Panc1 (cell line): ENCODE results near the gene LSM10. TPM values are rescaled to one million over a fixed set of nuclear protein-coding genes. Genes with fewer than 3 reads are reported as not detected.

Experiments used
- ATAC-seq: fragments of 200-7000 bp; cut with Tn5 transposase; 2 replicates; pipeline ENCODE4 v1.9.1; 2020; ENCODE audit warnings: mild to moderate bottlenecking, moderate library complexity
- Bru-seq: library from RNA; stranded (reverse); fragments of 400-500 nt; gene quantifications from one replicate; lab custom pipeline; 2021; lab: Mats Ljungman, UMichigan
- BruChase-seq, 2 experiments: library from RNA; stranded (reverse); fragments of 400-500 nt; gene quantifications; one replicate each; lab custom pipeline; 2021; lab: Mats Ljungman, UMichigan
- BruUV-seq: library from RNA; stranded (reverse); fragments of 400-500 nt; replicated peaks from 2 replicates; lab custom pipeline; 2021; lab: Mats Ljungman, UMichigan
- CTCF ChIA-PET: fragments of 300-600 bp; sonication (Branson Sonifier 250); formaldehyde crosslinking; loops from one replicate; lab custom pipeline; 2022; ENCODE audit warnings: antibody characterized with exemption; lab: Charles Lee
- POLR2A ChIA-PET: fragments of 300-600 bp; sonication (Branson Sonifier 250); formaldehyde crosslinking; loops from one replicate; lab custom pipeline; 2022; ENCODE audit warnings: antibody characterized with exemption; lab: Charles Lee
- DNase-seq: peaks from one replicate; pipeline ENCODE4 v3.0.0-alpha.2; 2010; ENCODE audit warnings: low read depth, low spot score
- H3K27ac ChIP-seq: 2 replicates; pipeline ENCODE4 v1.5.1; 2011; ENCODE audit warnings: mild to moderate bottlenecking, low read length, inconsistent platforms
- H3K27me3 ChIP-seq: fragments of 200-500 bp; sonication (Bioruptor generic); 2 replicates; pipeline ENCODE4 v1.6.0; 2014; ENCODE audit warnings: low read length, inconsistent platforms; ENCODE audit not compliant: control insufficient read depth, insufficient read depth
- H3K36me3 ChIP-seq: fragments of 200-500 bp; sonication (Bioruptor generic); 2 replicates; pipeline ENCODE4 v1.5.1; 2014; ENCODE audit warnings: inconsistent platforms, mild to moderate bottlenecking, low read length, moderate library complexity; ENCODE audit not compliant: control insufficient read depth, insufficient read depth
- H3K4me1 ChIP-seq: 2 replicates; pipeline ENCODE4 v1.5.1; 2011; ENCODE audit warnings: inconsistent platforms, mild to moderate bottlenecking, low read length, moderate library complexity; ENCODE audit not compliant: control insufficient read depth, insufficient read depth
- H3K4me3 ChIP-seq, 2 experiments: 2 replicates each; pipeline ENCODE4 v1.5.1; 2011 to 2012; ENCODE audit warnings: low read depth in 2 of 2, low read length in 2 of 2, mild to moderate bottlenecking in 2 of 2, inconsistent platforms in 1 of 2, moderate library complexity in 1 of 2
- H3K9me3 ChIP-seq: fragments of 200-500 bp; sonication (Bioruptor generic); 2 replicates; pipeline ENCODE4 v1.5.1; 2014; ENCODE audit warnings: low read depth, mild to moderate bottlenecking, inconsistent platforms, low read length, moderate library complexity; ENCODE audit not compliant: control insufficient read depth, insufficient read depth
- POLR2AphosphoS5 ChIP-seq: IDR thresholded peaks from 2 replicates; pipeline ENCODE4 v1.6.1; 2012; ENCODE audit warnings: mild to moderate bottlenecking, low read depth, low read length, moderate library complexity
- SIN3A ChIP-seq: IDR thresholded peaks from 2 replicates; pipeline ENCODE4 v1.6.1; 2012; ENCODE audit warnings: low read depth, mild to moderate bottlenecking, low read length, moderate library complexity, borderline replicate concordance; ENCODE audit not compliant: insufficient read depth
- TCF7L2 ChIP-seq: IDR thresholded peaks from 2 replicates; pipeline ENCODE4 v1.6.1; 2011; ENCODE audit warnings: mild to moderate bottlenecking, low read depth, low read length, inconsistent platforms
- in situ Hi-C: cut with HindIII; loops from 2 replicates; pipeline ENCODE4 v1.10.0; 2016; ENCODE audit warnings: low sequenced_read_pairs, low pct_unique_long_range_greater_than_20kb
- intact Hi-C: fragments of 100-400 bp; cut with micrococcal nuclease; formaldehyde crosslinking; loops from one replicate; pipeline ENCODE4 v1.10.0; 2022; ENCODE audit not compliant: unreplicated experiment
- long read RNA-seq: library from polyadenylated mRNA; unstranded; transcript quantifications from one replicate; pipeline ENCODE4 v2.0.0, GENCODE V29; 2021; ENCODE audit not compliant: unreplicated experiment
- polyA plus RNA-seq: library from polyadenylated mRNA; unstranded; fragments of >200 nt; gene quantifications from one replicate; pipeline ENCODE4 v1.2.1, GENCODE V29; 2012; ENCODE audit warnings: missing spikeins; ENCODE audit not compliant: insufficient read length
- total RNA-seq: library from RNA; stranded (reverse); gene quantifications from one replicate; pipeline ENCODE4 v1.2.1, GENCODE V29; 2021; ENCODE audit not compliant: unreplicated experiment
- TF ChIP-seq, protein P1 (sequence below): fragments of 450-650 bp; IDR thresholded peaks from 2 replicates; pipeline ENCODE4 v1.5.1; 2017; ENCODE audit warnings: mild to moderate bottlenecking
- TF ChIP-seq, protein P2 (sequence below), 2 experiments: IDR thresholded peaks; 2 replicates each; pipeline ENCODE4 v1.6.1; 2011 to 2012; ENCODE audit warnings: low read depth in 2 of 2, control low read depth in 1 of 2, low read length in 1 of 2, mild to moderate bottlenecking in 1 of 2, moderate library complexity in 1 of 2; ENCODE audit not compliant: insufficient read depth in 1 of 2

The LSM10 gene
- 53.7 TPM for total RNA-seq
- 75.5 TPM for polyA plus RNA-seq
- percentile 65 among the genes with signal in this experiment for Bru-seq, nascent RNA
- BruChase-seq, experiment 1, labeled RNA remaining after a 2-hour chase: percentile 69 among the genes with signal in this experiment
- percentile 78 among the genes with signal in this experiment for BruChase-seq, experiment 2, labeled RNA remaining after a 6-hour chase
- long read RNA-seq, transcript LSM10-201 (2 exons, 850 nt): major isoform, 27 of 30 reads
- long read RNA-seq, partial matches to known transcripts: 0 of 30 reads
- long read RNA-seq, other reads (novel, unspliced or antisense): 3 of 30 reads

DNA sequence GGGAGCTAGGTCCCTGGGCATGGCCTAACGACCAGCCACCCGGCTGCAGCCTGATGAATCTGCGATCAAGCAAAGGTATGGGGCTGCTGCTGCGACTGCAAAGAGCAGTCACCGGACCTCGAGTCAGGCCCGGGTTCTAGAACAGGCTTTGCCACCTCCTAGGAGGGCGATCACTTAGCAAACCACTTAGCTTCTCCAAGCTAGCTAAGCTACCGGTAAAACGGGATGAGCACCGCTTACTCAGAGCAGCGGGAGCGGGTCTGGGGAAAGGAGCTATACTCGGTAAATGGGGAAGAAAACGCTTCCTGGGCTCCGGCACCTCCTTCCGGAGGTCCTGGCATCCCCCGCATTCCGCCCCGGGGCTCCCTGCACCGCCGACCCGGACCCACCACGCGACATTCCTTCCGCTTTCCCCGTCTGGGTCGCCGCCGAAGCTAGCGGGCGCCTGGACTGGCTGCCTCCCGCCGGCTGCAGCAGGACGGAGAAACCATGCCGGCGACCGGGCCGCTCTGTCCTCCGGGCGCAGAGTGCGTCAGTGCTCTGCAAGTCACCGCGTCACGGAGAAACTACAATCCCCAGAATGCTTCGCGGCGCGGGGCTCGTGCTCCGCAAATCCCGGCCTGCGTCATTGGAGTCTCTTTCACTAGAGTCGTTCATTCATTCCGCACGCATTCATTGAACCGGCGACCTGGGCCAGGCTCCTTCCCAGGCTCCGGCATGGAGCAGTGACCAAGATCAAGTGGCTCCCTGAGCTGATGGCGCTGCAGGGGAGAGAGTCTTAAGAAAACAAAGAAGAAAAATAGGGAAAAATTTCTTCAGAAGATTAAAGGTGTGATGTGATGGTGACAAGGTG is at the start of gene LSM10:
Gene LSM10, minus strand, starts transcription at position 531 of the 853 bp plus-strand sequence. CDS start 3,779 bp downstream, outside the sequence.
- peak within 1 kb of the TSS; percentile 79 for H3K27ac ChIP-seq
- no peaks in the 10 kb centered on the region for H3K9me3 ChIP-seq
- H3K4me3 ChIP-seq: peak within 1 kb of the TSS; percentile 80 to 93
- BruUV-seq: no TSS peak
- POLR2A ChIA-PET: interaction anchor here (0.6 kb wide), 1 partner anchor 234 kb away, joined by 5 read pairs; no protein-coding TSS in a partner anchor
- CTCF ChIA-PET: interaction anchor here (0.6 kb wide), 1 partner anchor 173 kb away, joined by 10 read pairs; no protein-coding TSS in a partner anchor
- H3K4me1 ChIP-seq: no peaks in the 10 kb centered on the region
- no peaks in the 10 kb centered on the region for H3K36me3 ChIP-seq
- 0 out of 2 replicates have a peak, but pooled peaks have one; percentile 70 for TF ChIP-seq SIN3A
- TF ChIP-seq TCF7L2: no peak
- TF ChIP-seq, protein P1, sequence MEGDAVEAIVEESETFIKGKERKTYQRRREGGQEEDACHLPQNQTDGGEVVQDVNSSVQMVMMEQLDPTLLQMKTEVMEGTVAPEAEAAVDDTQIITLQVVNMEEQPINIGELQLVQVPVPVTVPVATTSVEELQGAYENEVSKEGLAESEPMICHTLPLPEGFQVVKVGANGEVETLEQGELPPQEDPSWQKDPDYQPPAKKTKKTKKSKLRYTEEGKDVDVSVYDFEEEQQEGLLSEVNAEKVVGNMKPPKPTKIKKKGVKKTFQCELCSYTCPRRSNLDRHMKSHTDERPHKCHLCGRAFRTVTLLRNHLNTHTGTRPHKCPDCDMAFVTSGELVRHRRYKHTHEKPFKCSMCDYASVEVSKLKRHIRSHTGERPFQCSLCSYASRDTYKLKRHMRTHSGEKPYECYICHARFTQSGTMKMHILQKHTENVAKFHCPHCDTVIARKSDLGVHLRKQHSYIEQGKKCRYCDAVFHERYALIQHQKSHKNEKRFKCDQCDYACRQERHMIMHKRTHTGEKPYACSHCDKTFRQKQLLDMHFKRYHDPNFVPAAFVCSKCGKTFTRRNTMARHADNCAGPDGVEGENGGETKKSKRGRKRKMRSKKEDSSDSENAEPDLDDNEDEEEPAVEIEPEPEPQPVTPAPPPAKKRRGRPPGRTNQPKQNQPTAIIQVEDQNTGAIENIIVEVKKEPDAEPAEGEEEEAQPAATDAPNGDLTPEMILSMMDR: no peak
- peak; percentile 83 for TF ChIP-seq POLR2AphosphoS5
- TF ChIP-seq, protein P2, sequence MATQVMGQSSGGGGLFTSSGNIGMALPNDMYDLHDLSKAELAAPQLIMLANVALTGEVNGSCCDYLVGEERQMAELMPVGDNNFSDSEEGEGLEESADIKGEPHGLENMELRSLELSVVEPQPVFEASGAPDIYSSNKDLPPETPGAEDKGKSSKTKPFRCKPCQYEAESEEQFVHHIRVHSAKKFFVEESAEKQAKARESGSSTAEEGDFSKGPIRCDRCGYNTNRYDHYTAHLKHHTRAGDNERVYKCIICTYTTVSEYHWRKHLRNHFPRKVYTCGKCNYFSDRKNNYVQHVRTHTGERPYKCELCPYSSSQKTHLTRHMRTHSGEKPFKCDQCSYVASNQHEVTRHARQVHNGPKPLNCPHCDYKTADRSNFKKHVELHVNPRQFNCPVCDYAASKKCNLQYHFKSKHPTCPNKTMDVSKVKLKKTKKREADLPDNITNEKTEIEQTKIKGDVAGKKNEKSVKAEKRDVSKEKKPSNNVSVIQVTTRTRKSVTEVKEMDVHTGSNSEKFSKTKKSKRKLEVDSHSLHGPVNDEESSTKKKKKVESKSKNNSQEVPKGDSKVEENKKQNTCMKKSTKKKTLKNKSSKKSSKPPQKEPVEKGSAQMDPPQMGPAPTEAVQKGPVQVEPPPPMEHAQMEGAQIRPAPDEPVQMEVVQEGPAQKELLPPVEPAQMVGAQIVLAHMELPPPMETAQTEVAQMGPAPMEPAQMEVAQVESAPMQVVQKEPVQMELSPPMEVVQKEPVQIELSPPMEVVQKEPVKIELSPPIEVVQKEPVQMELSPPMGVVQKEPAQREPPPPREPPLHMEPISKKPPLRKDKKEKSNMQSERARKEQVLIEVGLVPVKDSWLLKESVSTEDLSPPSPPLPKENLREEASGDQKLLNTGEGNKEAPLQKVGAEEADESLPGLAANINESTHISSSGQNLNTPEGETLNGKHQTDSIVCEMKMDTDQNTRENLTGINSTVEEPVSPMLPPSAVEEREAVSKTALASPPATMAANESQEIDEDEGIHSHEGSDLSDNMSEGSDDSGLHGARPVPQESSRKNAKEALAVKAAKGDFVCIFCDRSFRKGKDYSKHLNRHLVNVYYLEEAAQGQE (IDR thresholded peaks at IDR 0.05; ENCODE audit: insufficient read depth in 1 of 2, low read depth in 2 of 2, low read length in 1 of 2): peak in 1 of 2 experiments; percentile 39; a peak in 1 of 4 replicates
- no peaks in the 10 kb centered on the region for H3K27me3 ChIP-seq
- in situ Hi-C loops (no loop called here), intact Hi-C loops (no loop called here)
- DNase-seq: peak; percentile 87
- peak; percentile 98 for ATAC-seq

DNA sequence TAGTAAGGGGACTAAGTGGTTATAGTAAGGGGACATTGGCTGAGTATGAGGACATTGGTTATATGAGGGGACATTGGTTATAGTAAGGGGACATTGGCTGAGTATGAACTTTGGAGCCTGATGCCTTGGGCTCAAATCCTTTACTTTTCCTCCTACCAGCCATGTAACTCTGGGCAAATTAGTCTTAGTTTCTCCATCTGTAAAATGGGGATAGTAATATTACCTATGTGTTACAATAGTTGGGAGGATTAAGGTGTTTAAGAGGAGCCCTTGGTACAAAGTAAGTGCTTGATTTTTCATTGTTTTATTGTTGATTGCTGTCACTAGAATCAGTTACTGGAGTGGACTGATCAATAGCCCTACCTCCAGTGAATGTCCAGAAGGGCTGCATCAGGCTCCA is 49.7 kb upstream of the LSM10 start:
- intact Hi-C loops (no loop called here), in situ Hi-C loops (no loop called here)
- no peak for DNase-seq
- Histone ChIP-seq H3K4me3 (no peak overlapping the region), H3K27me3 (no peaks in the 10 kb centered on the region), H3K36me3 (no peaks in the 10 kb centered on the region), H3K9me3 (no peaks in the 10 kb centered on the region), H3K27ac (no peak overlapping the region), H3K4me1 (peaks cover 3% of the 10 kb centered on the region; the same call in 1 of the 2 replicates)
- no peak for ATAC-seq
- ChIA-PET CTCF (no interaction called here), POLR2A (no interaction called here)
- TF ChIP-seq POLR2AphosphoS5 (no peak), SIN3A (no peak), TCF7L2 (no peak)
- TF ChIP-seq, protein P1: no peak
- TF ChIP-seq, protein P2 (IDR thresholded peaks at IDR 0.05; ENCODE audit: insufficient read depth in 1 of 2, low read depth in 2 of 2, low read length in 1 of 2): no peak
- no TSS peak for BruUV-seq
